GM19438 (cell line): Measurements from ENCODE around the gene KLK11.

Experiments used
- ATAC-seq: cut with Tn5 transposase; IDR thresholded peaks from one replicate; pipeline ENCODE4 v1.9.1; 2021; ENCODE audit warnings: low read depth; ENCODE audit not compliant: unreplicated experiment

The KLK11 gene

GRCh38 chr19:50975766-50976165, 50.6 kb downstream of the KLK11 start:
- no peak for ATAC-seq

- ATAC-seq: no peak
These were observed 51.5 kb downstream of the KLK11 start for GRCh38 chr19:50974702-50975556.

GRCh38 chr19:50972795-50973376, 53.5 kb downstream of the KLK11 start:
- no peak for ATAC-seq
